Panc1 (cell line): ENCODE results near the gene SLC38A10.

Experiments used
- POLR2AphosphoS5 ChIP-seq: IDR thresholded peaks from 2 replicates; pipeline ENCODE4 v1.6.1; 2012; ENCODE audit warnings: mild to moderate bottlenecking, low read depth, low read length, moderate library complexity
- TF ChIP-seq, protein P1 (sequence below): fragments of 450-650 bp; IDR thresholded peaks from 2 replicates; pipeline ENCODE4 v1.5.1; 2017; ENCODE audit warnings: mild to moderate bottlenecking

DNA sequence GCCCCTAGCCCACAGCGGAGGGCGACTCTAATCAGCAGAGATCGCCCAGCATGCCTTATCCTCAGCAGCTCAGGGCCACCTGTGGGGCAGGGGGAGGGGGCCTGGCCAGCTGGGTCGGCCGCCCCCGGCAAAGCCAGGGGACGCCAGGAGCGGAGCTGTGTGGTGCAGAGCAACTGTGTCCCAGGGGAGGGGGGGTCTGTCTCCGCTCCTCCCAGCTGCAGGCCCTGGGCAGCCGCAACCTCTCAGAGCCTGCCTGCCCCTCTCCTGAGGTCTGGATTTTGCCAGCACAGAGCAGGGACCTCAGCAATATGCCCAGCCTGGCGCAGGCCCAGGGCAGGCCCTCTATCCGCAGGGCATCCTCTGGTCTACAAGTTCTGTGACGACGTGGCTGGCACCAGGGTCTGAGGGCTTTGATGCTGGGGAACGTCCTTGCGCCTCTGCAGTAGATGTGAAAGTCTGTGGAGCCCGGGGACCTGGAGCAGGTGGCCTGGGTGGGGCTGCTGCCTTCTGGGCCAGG is 36.5 kb upstream of the SLC38A10 start:
- TF ChIP-seq, protein P1, sequence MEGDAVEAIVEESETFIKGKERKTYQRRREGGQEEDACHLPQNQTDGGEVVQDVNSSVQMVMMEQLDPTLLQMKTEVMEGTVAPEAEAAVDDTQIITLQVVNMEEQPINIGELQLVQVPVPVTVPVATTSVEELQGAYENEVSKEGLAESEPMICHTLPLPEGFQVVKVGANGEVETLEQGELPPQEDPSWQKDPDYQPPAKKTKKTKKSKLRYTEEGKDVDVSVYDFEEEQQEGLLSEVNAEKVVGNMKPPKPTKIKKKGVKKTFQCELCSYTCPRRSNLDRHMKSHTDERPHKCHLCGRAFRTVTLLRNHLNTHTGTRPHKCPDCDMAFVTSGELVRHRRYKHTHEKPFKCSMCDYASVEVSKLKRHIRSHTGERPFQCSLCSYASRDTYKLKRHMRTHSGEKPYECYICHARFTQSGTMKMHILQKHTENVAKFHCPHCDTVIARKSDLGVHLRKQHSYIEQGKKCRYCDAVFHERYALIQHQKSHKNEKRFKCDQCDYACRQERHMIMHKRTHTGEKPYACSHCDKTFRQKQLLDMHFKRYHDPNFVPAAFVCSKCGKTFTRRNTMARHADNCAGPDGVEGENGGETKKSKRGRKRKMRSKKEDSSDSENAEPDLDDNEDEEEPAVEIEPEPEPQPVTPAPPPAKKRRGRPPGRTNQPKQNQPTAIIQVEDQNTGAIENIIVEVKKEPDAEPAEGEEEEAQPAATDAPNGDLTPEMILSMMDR: no peak
- TF ChIP-seq POLR2AphosphoS5: no peak
